ENCODE data around the gene SFRP4. TPM values are rescaled to one million over a fixed set of nuclear protein-coding genes. Genes with fewer than 3 reads are reported as not detected.

SFRP4 gene
- total RNA-seq, 1 donor from 2014 or later: 4.4 TPM

DNA sequence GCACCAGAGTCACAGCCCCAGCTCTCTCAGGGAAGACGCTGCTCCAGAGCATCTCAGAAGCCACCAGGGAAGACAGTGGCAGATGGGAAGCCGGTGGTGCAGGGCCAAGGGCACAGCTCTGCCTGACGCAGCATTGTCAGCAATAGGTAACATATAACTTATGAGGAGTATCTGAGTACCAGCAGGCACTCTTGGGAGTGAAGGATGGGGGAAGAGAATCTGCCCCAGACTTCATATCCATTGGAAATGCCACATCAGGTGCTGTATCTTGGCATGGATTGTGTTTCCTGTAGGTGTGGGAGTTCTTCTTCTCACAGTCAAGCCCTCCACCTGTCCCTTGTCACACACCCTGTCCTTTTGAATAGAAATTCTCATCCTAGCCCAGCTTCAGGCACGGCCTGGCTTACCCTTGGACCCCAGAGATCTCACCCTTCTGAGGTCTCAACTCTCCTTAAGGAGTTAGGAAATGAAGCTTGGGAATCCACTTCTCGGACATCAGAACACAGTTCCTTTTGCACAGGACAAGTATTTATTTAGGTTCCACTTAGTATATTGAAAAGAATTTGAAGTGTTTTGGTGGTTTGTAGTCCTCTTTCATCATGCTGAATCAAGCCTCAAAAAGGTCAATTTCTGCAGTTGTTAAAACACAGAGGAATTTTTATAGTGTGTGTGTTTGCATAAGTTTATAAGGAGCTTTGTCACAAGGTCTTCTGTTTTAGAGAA is 13.8 kb upstream of the SFRP4 start:
- no peak for DNase-seq (ENCODE audit: extremely low spot score, unreplicated experiment)
- H3K27me3 Mint-ChIP-seq: no peaks in the 10 kb centered on the region
- no peaks in the 10 kb centered on the region for H3K9me3 Mint-ChIP-seq
- peak overlapping the region; percentile 46 for H3K27ac Mint-ChIP-seq
- H3K4me1 Mint-ChIP-seq (ENCODE audit: unreplicated experiment): no peaks in the 10 kb centered on the region
- peaks cover 3% of the 10 kb centered on the region for H3K36me3 Mint-ChIP-seq
- TF ChIP-seq, protein P1, sequence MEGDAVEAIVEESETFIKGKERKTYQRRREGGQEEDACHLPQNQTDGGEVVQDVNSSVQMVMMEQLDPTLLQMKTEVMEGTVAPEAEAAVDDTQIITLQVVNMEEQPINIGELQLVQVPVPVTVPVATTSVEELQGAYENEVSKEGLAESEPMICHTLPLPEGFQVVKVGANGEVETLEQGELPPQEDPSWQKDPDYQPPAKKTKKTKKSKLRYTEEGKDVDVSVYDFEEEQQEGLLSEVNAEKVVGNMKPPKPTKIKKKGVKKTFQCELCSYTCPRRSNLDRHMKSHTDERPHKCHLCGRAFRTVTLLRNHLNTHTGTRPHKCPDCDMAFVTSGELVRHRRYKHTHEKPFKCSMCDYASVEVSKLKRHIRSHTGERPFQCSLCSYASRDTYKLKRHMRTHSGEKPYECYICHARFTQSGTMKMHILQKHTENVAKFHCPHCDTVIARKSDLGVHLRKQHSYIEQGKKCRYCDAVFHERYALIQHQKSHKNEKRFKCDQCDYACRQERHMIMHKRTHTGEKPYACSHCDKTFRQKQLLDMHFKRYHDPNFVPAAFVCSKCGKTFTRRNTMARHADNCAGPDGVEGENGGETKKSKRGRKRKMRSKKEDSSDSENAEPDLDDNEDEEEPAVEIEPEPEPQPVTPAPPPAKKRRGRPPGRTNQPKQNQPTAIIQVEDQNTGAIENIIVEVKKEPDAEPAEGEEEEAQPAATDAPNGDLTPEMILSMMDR (conservative IDR thresholded peaks at IDR 0.05): no peak
- no peak overlapping the region for H3K4me3 Mint-ChIP-seq

DNA sequence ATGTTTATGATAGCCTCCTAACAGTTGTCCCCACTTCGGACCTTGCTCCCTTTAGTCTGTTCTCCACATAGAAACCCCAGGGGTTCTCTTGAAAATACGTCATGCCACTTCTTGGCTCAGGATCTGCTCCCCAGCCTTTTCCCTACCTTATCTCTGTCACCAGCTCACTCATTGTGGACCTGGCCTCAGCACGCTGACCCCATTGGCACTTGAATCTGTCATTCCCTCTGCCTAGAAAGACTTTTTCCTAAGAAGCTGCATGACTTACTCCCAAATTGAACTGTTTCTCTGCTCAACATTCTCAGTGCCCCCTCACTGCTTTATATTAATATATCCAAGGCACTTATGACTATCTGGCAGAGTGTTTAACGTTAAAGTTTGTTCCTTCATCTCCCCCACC is 12.3 kb upstream of the SFRP4 start:
- no peaks in the 10 kb centered on the region for H3K4me1 Mint-ChIP-seq (ENCODE audit: unreplicated experiment)
- peaks cover 3% of the 10 kb centered on the region for H3K36me3 Mint-ChIP-seq
- H3K9me3 Mint-ChIP-seq: no peaks in the 10 kb centered on the region
- TF ChIP-seq, protein P1 (conservative IDR thresholded peaks at IDR 0.05): no peak
- no peak for DNase-seq (ENCODE audit: extremely low spot score, unreplicated experiment)
- H3K27me3 Mint-ChIP-seq: no peaks in the 10 kb centered on the region
- no peak overlapping the region for H3K27ac Mint-ChIP-seq
- H3K4me3 Mint-ChIP-seq: no peak overlapping the region

DNA sequence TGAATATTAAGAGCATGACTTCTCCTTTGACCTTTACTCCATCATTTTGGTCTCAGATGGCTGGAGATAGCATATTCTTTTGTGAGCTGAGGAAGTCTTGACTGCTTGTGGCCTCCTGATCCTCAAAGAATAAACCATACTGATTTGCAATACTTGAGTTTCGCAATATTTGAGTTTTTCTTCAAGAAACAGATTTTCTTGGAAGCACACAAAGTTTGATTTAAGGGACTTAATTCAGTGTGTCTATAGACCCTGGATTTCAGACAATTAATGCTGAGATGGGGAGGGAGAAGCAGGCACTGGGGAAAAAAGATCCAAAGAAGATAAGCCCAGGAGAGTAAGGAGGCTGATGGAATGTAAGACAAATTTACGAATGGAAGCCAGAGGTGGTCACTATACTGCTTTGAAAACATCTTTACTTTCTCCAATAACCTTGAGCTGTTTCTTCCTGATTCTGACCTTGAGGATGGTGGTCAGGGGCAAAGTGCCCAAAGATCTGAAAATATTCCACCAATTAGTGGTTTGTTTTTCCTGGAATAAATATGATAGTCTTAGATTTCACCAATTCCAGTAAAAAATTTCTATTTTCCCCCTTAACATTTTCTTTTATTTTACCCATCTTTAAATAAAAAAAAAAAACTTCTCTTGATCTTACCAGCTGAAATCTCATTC is 11.3 kb upstream of the SFRP4 start:
- H3K9me3 Mint-ChIP-seq: no peaks in the 10 kb centered on the region
- peaks cover 5% of the 10 kb centered on the region for H3K27me3 Mint-ChIP-seq
- no peak overlapping the region for H3K4me3 Mint-ChIP-seq
- H3K36me3 Mint-ChIP-seq: peaks cover 3% of the 10 kb centered on the region
- TF ChIP-seq, protein P1 (conservative IDR thresholded peaks at IDR 0.05): no peak
- no peak overlapping the region for H3K27ac Mint-ChIP-seq
- H3K4me1 Mint-ChIP-seq (ENCODE audit: unreplicated experiment): no peaks in the 10 kb centered on the region
- DNase-seq (ENCODE audit: extremely low spot score, unreplicated experiment): no peak

DNA sequence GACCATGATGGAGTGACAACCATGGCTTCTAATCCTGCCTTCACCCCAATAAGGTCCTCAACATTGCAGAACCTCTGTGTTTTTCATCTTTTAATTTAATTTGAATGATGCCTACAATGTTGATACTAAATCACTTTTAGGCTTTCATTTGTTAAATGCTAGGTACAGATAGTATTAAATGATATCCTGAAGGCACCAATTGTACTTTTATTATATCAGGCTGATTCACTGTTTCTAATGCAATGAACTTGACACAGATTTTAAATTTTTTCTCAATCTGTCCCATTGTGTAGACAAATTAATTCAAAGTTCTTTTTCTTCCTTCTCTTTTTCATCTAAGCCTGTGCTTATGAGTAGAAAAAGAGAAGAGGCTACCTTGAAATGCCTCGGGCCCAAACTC is 9.0 kb upstream of the SFRP4 start:
- H3K9me3 Mint-ChIP-seq: no peaks in the 10 kb centered on the region
- no peak overlapping the region for H3K4me3 Mint-ChIP-seq
- TF ChIP-seq, protein P1 (conservative IDR thresholded peaks at IDR 0.05): no peak
- no peak for DNase-seq (ENCODE audit: extremely low spot score, unreplicated experiment)
- peaks cover 3% of the 10 kb centered on the region for H3K36me3 Mint-ChIP-seq
- H3K27ac Mint-ChIP-seq: no peak overlapping the region
- H3K27me3 Mint-ChIP-seq: peaks cover 18% of the 10 kb centered on the region
- H3K4me1 Mint-ChIP-seq (ENCODE audit: unreplicated experiment): peaks cover 6% of the 10 kb centered on the region

DNA sequence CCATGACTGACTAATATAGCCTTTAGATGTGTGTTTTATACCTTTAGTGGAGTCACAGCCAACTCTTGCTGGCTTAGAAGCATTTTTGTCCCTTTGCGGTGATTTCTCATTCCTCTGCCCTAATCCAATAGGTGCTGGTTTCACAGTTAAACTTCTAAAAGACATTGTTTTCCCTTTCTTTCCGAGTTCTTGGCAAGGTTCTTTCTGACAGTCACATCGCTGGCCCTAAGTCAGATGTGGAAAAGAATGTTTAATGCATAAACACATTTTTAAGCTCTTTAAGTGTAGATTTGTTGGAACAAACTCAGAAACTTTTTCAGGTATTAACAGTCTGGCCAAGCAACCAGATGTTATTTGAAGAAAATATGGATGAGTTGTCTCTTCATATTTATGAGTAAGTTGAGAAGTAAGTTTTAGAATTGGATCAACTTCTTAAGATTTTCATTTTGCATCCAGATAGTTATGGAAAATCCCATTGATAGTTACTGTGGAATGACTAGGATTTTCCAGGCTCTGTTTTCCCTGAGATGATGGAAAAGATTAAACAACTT is 7.9 kb upstream of the SFRP4 start:
- no peak overlapping the region for H3K4me3 Mint-ChIP-seq
- H3K36me3 Mint-ChIP-seq: peaks cover 3% of the 10 kb centered on the region
- TF ChIP-seq, protein P1 (conservative IDR thresholded peaks at IDR 0.05): no peak
- H3K4me1 Mint-ChIP-seq (ENCODE audit: unreplicated experiment): peaks cover 10% of the 10 kb centered on the region
- H3K9me3 Mint-ChIP-seq: peaks cover 3% of the 10 kb centered on the region
- H3K27me3 Mint-ChIP-seq: peaks cover 28% of the 10 kb centered on the region
- no peak for DNase-seq (ENCODE audit: extremely low spot score, unreplicated experiment)
- no peak overlapping the region for H3K27ac Mint-ChIP-seq
